ENCODE results near the gene OR13J1.
"Not testable (repeated sequence)": the region's sequence is repeated elsewhere in the genome, so short reads cannot be mapped to it uniquely, and the experiment has no call there.

OR13J1 gene

DNA sequence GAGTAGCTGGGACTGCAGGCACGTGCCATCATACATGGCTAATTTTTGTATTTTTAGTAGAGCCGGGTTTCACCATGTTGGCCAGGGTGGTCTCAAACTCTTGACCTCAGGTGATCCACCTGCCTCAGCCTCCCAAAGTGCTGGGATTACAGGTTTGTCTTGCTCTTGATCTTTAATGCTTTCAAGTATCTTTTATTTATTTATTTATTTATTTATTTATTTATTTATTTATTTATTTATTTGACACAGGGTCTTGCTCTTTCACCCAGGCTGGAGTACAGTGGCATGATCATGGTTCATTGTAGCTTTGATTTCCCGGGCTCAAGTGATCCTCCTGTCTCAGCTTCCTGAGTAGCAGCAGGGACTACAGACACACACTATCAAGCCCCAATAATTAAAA, 14.7 kb upstream of the OR13J1 start:
- not testable (repeated sequence) for H3K36me3 Mint-ChIP-seq (ENCODE audit: low read depth); H3K4me3 Mint-ChIP-seq; H3K4me1 Mint-ChIP-seq (ENCODE audit: low read depth); H3K9me3 Mint-ChIP-seq; H3K27ac Mint-ChIP-seq
- peaks cover 35% of the 10 kb centered on the region for H3K27me3 Mint-ChIP-seq (ENCODE audit: low read depth)

DNA sequence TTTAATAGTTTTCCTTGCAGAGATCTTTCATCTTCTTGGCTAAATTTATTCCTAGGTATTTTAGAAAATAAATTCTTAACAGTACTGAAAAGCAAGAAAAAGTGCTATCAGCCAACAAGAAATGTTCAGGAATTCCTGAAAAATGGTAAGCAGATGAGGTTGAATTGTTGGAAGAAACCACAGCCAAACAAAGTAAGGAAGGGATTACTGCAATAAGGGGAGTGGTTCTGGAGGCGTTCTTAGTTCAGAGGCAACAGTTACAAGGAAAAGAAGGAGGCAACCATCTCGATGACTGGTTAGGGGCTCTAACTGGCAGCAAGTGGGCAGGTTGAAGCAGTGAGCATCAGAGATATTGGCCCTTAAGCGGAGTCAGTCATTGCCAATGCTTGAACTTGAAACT, 12.8 kb upstream of the OR13J1 start:
- no peak overlapping the region for H3K4me3 Mint-ChIP-seq
- H3K4me1 Mint-ChIP-seq (ENCODE audit: low read depth): no peaks in the 10 kb centered on the region

DNA sequence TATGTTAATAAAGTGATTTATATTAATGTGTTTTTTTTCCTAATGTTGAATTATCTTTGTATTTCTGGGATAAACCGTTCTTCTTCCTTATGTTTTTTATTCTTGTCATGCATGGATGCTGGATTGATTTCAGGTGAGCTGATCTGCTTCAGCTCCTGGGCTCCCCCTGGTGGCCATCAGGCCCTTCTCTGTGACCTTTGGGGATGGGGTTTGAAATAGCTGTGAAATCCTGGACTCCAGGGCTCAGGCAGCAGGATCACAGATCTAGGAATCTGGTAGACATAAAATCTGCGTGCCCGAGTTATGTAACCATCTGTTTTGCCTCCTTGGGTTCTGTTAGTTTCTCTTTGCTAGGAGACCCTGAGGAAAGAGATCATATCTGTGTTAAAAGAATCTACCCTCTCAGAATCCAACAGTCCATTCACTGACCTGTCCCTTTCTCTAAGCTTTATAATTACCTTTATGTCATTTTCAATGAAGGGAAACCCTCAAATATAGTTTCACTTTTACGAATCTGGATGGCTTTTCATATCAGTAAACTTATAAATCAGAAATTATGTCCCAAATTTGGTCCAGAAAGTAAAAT, 12.2 kb upstream of the OR13J1 start:
- Mint-ChIP-seq H3K4me1 (ENCODE audit: low read depth) (no peaks in the 10 kb centered on the region), H3K36me3 (ENCODE audit: low read depth) (no peaks in the 10 kb centered on the region), H3K9me3 (peaks cover 6% of the 10 kb centered on the region)

More for the DNA sequence above, 12.8 kb upstream of the OR13J1 start:
- Mint-ChIP-seq H3K9me3 (no peaks in the 10 kb centered on the region), H3K36me3 (ENCODE audit: low read depth) (no peaks in the 10 kb centered on the region), H3K27ac (no peak overlapping the region), H3K27me3 (ENCODE audit: low read depth) (peaks cover 45% of the 10 kb centered on the region)

DNA sequence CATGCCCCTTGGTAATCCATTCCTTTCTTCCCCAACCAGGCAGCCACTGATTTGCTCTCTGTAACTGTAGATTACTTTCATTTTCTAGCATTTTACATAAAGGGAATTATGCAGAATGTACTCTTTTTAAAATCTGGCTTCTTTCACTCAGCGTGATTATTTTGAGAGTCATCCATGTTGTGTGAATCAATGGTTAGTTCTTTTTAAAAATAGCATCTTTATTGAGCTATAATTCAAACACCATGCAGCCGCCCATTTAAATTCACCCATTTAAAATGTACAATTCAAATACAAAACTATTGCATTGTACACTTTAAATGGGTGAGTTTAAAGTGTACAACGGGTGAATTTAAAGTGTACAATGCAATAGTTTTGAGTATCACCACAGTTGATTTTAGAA, 2.3 kb upstream of the OR13J1 start:
- Mint-ChIP-seq H3K36me3 (ENCODE audit: low read depth) (no peaks in the 10 kb centered on the region), H3K27ac (no peak overlapping the region), H3K4me3 (no peak overlapping the region), H3K4me1 (ENCODE audit: low read depth) (no peaks in the 10 kb centered on the region), H3K9me3 (peaks cover 9% of the 10 kb centered on the region), H3K27me3 (ENCODE audit: low read depth) (peaks cover 25% of the 10 kb centered on the region)

More for the DNA sequence above, 12.2 kb upstream of the OR13J1 start:
- Mint-ChIP-seq H3K27me3 (ENCODE audit: low read depth) (peaks cover 51% of the 10 kb centered on the region), H3K27ac (no peak overlapping the region), H3K4me3 (no peak overlapping the region)

DNA sequence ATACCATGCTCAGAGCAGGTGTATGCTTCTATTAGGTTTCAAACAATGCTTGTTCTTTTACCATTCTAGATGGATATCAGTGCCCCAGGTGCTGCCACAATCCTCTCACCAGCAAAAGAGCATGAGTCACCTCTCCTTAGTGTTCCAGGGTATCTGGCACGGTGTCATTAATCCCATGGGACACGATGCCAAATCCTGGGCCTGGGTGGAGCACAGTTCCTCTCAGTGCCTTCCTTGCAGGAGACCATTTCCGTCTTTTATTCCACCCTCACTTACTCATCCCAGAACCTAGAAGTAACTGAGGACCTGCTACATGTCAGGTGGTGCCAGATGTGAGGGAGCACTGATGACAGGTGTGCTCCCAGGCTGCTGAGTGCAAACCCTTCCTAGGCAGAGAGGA, 1.3 kb upstream of the OR13J1 start:
- H3K4me3 Mint-ChIP-seq: no peak overlapping the region
- H3K27ac Mint-ChIP-seq: no peak overlapping the region
- H3K9me3 Mint-ChIP-seq: peaks cover 1% of the 10 kb centered on the region
- H3K36me3 Mint-ChIP-seq (ENCODE audit: low read depth): no peaks in the 10 kb centered on the region
- H3K27me3 Mint-ChIP-seq (ENCODE audit: low read depth): peaks cover 15% of the 10 kb centered on the region
- no peaks in the 10 kb centered on the region for H3K4me1 Mint-ChIP-seq (ENCODE audit: low read depth)

DNA sequence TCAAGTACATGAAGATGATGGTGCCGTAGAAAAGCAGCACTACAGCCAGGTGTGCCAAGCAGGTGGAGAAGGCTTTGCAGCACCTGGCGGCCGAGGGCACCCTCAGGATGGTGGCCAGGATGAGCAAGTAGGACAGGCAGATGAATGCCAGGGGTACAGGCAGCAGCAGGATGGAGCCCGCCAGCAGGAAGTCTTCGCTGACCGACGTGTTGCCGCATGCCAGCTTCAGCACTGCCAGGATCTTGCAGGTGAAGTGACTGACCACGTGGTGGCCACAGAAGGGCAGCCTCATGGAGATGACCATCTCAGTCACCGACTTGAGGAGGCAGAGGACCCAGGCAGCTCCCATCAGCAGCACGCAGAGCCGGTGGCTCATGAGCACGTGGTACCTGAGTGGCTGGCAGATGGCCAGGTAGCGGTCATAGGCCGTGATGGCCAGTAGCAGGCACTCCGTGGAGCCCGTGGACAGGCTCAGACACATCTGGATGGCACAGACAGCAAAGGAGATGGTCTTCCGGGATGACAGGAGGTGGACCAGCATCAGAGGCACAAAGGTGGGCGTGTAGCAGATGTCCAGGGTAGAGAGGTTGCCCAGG, 482 bp downstream of the OR13J1 start:
- H3K4me1 Mint-ChIP-seq (ENCODE audit: low read depth): no peaks in the 10 kb centered on the region
- no peak overlapping the region for H3K27ac Mint-ChIP-seq
- H3K9me3 Mint-ChIP-seq: no peaks in the 10 kb centered on the region
- no peak overlapping the region for H3K4me3 Mint-ChIP-seq
- H3K36me3 Mint-ChIP-seq (ENCODE audit: low read depth): no peaks in the 10 kb centered on the region
- peaks cover 1% of the 10 kb centered on the region for H3K27me3 Mint-ChIP-seq (ENCODE audit: low read depth)

DNA sequence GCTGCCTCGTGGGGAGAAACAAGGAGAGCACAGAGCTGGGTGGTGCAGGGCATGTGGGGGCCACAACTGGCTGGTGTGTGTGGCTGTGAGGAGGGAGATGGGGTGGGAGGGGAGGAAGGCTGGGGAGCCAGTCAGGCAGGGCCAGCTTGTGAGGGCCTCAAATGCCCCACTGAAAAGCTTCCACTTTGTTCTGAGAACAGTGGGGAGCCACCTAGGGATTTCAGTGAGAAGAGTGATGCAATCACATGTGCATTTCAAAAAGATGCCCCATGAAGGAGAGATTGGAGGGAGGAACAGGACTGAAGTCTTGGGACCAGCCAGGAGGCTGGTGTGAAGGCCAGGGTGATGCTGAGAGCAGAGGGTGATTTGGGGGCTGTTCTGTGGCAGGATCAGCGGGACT, 1.3 kb downstream of the OR13J1 start:
- Mint-ChIP-seq H3K36me3 (ENCODE audit: low read depth) (no peaks in the 10 kb centered on the region), H3K27ac (no peak overlapping the region), H3K27me3 (ENCODE audit: low read depth) (no peaks in the 10 kb centered on the region), H3K4me3 (no peak overlapping the region), H3K4me1 (ENCODE audit: low read depth) (no peaks in the 10 kb centered on the region), H3K9me3 (no peaks in the 10 kb centered on the region)

DNA sequence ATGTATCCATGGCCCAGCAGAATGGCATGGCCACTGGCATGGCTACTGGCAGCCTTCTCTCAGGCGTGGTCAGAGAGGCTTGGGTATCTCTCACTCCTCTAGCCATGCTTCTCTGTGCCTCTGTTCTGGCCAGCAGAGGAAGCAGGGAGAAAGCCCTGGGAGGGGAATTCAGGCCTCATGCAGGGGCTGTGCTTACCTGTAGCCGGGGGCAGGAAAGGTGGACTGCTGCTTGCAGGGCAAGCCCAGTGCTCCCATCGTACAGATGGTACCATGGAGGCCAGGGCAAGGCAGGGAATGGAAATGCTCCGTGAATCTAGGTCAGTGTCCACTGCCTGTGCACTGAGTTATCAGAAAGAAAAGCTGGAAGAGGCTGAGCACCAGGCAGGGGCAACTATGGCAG, 2.7 kb downstream of the OR13J1 start:
- Mint-ChIP-seq H3K27ac (no peak overlapping the region), H3K36me3 (ENCODE audit: low read depth) (no peaks in the 10 kb centered on the region), H3K4me3 (no peak overlapping the region), H3K9me3 (no peaks in the 10 kb centered on the region), H3K4me1 (ENCODE audit: low read depth) (no peaks in the 10 kb centered on the region), H3K27me3 (ENCODE audit: low read depth) (no peaks in the 10 kb centered on the region)

DNA sequence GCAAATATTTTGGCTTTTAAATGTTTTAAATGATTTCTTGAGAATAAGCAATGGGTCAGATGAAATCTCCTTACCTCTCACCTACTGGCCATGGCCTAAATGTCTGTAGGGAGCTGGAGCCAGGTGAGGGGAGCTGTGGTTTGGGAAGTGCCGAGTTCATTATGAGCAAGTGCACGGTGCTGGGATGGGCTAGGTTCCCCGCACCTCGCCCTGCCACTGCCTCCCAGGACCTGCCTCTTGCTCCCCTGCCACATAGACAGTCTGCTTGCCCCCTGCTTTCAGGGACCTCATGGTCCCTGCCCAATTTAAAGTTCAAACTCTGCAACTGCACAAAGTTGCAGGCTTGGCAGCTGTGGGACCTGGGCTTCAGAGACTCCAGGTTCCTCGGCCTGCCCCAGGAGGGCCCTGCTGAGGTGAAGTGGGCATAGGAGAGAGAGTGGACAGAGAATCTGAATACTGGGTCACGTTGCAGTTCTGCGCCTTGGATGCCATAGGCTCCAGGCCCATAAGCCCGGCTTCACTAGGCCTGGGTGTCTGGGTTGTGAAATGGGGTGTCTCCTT, 5.4 kb downstream of the OR13J1 start:
- Mint-ChIP-seq H3K27me3 (ENCODE audit: low read depth) (peaks cover 11% of the 10 kb centered on the region), H3K4me3 (no peak overlapping the region), H3K36me3 (ENCODE audit: low read depth) (no peaks in the 10 kb centered on the region), H3K27ac (no peak overlapping the region), H3K4me1 (ENCODE audit: low read depth) (no peaks in the 10 kb centered on the region), H3K9me3 (no peaks in the 10 kb centered on the region)

DNA sequence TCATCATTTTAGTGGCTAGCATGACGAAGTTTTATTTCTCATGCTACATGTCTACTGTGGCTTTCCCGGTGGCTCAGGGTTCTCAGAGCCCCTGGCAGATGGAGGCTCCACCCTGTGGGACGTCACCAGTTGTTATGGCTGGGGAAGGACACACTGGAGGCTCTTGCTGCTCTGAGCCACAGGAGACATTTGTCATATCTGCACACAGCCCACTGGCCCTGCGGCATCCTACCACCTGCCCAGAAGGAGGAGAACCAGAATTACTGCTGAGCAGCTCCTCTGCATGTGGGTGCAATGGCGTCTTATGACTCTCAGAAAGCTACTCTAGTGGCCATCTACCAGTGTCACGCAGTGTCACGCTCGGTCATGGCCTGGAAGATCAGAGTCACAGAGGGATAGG, 6.6 kb downstream of the OR13J1 start:
- no peaks in the 10 kb centered on the region for H3K4me1 Mint-ChIP-seq (ENCODE audit: low read depth)
- no peak overlapping the region for H3K4me3 Mint-ChIP-seq
- H3K36me3 Mint-ChIP-seq (ENCODE audit: low read depth): no peaks in the 10 kb centered on the region
- peaks cover 11% of the 10 kb centered on the region for H3K27me3 Mint-ChIP-seq (ENCODE audit: low read depth)
- no peak overlapping the region for H3K27ac Mint-ChIP-seq
- H3K9me3 Mint-ChIP-seq: no peaks in the 10 kb centered on the region

DNA sequence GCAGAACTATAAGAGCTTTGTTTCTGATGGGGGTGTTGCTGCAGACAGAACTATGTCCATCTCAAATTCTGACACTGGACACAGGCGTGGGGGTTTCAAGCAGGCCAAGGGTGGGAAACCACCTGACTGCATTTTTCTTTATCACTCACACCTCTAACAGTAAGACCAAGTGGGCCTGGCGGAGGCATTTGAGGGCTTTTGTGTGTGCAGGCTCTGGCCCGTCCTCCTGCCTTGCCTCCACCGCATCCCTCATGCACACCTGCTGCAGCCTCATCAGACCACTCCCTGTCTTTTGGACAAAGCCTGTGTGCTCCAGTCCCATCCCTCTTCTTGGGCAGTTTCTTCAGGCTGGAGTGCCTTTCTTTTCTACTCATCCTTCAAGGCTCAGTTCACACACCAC, 7.9 kb downstream of the OR13J1 start:
- Mint-ChIP-seq H3K27me3 (ENCODE audit: low read depth) (peaks cover 12% of the 10 kb centered on the region), H3K4me1 (ENCODE audit: low read depth) (no peaks in the 10 kb centered on the region), H3K36me3 (ENCODE audit: low read depth) (no peaks in the 10 kb centered on the region), H3K27ac (no peak overlapping the region), H3K9me3 (no peaks in the 10 kb centered on the region), H3K4me3 (no peak overlapping the region)

DNA sequence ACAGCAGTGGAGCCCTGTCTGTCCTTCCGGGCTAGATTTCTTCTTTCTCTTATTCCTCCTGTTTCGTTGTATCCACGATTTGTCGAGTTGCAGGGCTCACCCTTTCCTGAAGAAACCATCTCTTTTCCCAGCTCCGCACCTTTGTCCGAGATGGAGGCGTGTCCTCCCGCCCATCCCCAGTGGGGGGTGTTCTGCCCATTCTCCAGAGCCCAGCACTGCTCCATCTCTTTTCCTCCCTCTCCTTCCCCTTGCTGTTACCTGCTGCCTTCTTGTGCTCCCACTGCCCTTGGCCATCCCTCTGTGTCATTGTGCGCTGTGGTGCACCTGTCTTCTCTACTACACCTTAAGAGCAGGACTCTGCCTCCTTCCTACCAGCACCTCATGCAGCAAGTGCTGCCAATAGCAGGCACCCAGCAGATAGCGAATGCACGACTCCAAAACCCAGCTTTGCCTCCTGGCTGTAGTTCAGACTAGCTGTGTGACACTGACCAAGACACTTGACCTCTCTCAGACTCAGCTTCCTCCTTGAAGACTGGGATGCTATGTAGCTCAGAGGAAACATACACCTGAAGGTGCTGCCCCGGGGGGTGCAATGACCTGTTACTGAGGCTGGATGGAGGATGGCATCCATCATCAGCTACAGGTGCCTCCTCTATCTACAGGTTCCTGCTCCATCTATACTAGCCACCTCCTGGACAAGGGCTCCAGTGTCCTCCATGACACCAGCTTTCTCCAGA, 8.9 kb downstream of the OR13J1 start:
- no peak overlapping the region for H3K27ac Mint-ChIP-seq
- H3K4me1 Mint-ChIP-seq (ENCODE audit: low read depth): no peaks in the 10 kb centered on the region
- no peak overlapping the region for H3K4me3 Mint-ChIP-seq
- H3K27me3 Mint-ChIP-seq (ENCODE audit: low read depth): peaks cover 17% of the 10 kb centered on the region
- H3K9me3 Mint-ChIP-seq: no peaks in the 10 kb centered on the region
- H3K36me3 Mint-ChIP-seq (ENCODE audit: low read depth): no peaks in the 10 kb centered on the region

DNA sequence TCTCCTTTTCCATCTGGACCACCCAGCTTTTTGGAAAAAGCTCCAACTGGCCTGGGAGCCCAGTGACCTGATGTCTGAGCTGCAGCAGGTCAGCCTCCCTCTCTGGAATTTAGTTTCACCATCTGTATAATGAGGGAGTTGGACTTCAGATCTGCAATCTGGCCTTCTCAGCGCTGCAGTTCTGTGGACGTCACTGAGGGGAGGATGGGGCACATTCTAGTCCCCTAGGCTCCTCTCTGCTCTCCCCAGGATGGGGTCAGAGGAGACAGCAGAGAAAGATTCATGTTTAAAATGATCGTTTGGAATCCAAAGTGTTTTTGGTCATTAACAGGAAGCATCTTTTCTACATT, 10.2 kb downstream of the OR13J1 start:
- Mint-ChIP-seq H3K36me3 (ENCODE audit: low read depth) (no peaks in the 10 kb centered on the region), H3K27me3 (ENCODE audit: low read depth) (peaks cover 20% of the 10 kb centered on the region), H3K27ac (no peak overlapping the region), H3K4me1 (ENCODE audit: low read depth) (no peaks in the 10 kb centered on the region), H3K4me3 (no peak overlapping the region), H3K9me3 (no peaks in the 10 kb centered on the region)

DNA sequence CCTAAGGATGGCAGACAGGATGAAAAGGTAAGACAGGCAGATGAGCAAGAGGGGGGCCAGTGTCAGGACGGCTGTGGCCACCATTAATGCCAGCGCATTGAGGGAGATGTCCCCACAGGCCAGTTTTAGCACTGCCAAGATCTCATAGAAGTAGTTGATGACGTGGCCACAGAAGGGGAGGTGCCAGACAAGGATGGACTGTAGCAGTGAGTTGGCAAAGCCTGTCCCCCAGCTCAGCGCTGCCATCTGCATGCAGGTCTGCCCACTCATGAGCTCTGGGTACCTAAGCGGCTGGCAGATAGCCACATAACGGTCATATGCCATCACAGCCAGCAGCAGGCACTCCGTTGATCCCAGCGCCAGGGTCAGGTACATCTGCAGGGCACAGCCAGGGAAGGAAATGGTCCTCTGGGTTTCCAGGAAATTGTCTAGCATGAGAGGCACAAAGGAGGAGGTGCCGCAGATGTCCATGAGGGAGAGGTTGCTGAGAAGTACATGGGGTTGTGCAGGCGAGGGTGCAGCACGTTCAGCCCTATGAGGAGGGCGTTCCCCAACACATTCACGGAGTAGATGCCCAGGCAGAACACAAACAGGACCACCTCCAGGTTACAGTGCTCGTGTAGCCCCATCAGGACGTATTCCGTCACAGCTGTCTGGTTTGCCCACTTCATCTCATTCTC, 10.8 kb downstream of the OR13J1 start:
- peaks cover 20% of the 10 kb centered on the region for H3K27me3 Mint-ChIP-seq (ENCODE audit: low read depth)
- no peaks in the 10 kb centered on the region for H3K36me3 Mint-ChIP-seq (ENCODE audit: low read depth)
- no peaks in the 10 kb centered on the region for H3K4me1 Mint-ChIP-seq (ENCODE audit: low read depth)
- no peak overlapping the region for H3K4me3 Mint-ChIP-seq
- H3K27ac Mint-ChIP-seq: no peak overlapping the region
- no peaks in the 10 kb centered on the region for H3K9me3 Mint-ChIP-seq

DNA sequence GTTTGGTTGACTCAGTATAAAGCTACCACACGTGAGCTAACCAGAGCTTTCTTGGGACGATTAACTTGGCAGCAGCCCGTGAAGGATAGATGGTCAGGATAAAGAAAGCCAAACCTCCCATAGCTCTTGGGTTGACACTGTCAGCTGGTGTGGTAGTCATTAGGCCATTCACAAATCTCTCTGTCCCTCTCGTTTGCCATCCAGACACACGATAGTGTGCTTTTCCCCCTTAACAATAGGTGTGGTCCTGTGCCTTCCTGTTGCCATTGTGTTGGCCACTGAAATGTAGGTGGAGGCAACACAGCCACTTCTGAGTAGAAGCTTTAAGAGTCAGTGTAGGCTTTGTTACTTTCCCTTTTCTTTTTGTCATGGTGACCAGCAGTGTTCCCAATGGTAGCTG, 11.7 kb downstream of the OR13J1 start:
- H3K4me1 Mint-ChIP-seq (ENCODE audit: low read depth): no peaks in the 10 kb centered on the region
- no peak overlapping the region for H3K27ac Mint-ChIP-seq
- H3K4me3 Mint-ChIP-seq: no peak overlapping the region
- H3K9me3 Mint-ChIP-seq: no peaks in the 10 kb centered on the region
- peaks cover 20% of the 10 kb centered on the region for H3K27me3 Mint-ChIP-seq (ENCODE audit: low read depth)
- no peaks in the 10 kb centered on the region for H3K36me3 Mint-ChIP-seq (ENCODE audit: low read depth)

Measured in T-helper 1 cell treated with Interleukin-12 subunit alpha and Interleukin-12 subunit beta and Interleukin-4 antibody, amounts not matched to agents 30 μg/mL and 1 μg/mL, for 36 hours (primary cell).